ENCODE data around the gene MGST1.

DNA sequence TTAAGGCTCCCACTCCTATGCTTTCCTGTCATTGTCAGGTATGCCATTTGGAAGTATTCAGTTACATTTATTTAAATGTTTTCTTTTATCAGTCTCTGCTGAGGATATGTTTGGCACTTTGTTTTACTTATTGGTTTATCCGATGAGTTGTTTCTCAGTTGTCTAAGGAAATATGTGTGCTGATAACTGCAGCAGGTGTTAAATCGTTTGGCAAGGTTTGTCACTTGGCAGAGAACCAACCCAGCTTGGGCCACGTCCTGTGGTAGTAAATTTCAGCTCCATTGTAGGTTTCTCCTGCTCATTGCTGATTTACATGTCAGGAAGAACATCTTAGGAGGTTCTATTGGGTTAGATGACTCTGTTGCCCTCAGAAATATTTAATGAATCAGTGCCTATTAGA is 22.0 kb upstream of the MGST1 start:
- TF ChIP-seq, protein P1, sequence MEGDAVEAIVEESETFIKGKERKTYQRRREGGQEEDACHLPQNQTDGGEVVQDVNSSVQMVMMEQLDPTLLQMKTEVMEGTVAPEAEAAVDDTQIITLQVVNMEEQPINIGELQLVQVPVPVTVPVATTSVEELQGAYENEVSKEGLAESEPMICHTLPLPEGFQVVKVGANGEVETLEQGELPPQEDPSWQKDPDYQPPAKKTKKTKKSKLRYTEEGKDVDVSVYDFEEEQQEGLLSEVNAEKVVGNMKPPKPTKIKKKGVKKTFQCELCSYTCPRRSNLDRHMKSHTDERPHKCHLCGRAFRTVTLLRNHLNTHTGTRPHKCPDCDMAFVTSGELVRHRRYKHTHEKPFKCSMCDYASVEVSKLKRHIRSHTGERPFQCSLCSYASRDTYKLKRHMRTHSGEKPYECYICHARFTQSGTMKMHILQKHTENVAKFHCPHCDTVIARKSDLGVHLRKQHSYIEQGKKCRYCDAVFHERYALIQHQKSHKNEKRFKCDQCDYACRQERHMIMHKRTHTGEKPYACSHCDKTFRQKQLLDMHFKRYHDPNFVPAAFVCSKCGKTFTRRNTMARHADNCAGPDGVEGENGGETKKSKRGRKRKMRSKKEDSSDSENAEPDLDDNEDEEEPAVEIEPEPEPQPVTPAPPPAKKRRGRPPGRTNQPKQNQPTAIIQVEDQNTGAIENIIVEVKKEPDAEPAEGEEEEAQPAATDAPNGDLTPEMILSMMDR (IDR thresholded peaks at IDR 0.05), result no peak
- TF ChIP-seq POLR2A (IDR thresholded peaks at IDR 0.05) (no peak), EP300 (IDR thresholded peaks at IDR 0.05) (no peak)

Data from ovary (tissue), 3 donors.